ENCODE results near the gene TTC29. TPM values are rescaled to one million over a fixed set of nuclear protein-coding genes. Genes with fewer than 3 reads are reported as not detected.
A peak's percentile ranks its signal among the peaks of the same experiment; 100 is the strongest.
"Not testable (repeated sequence)": the region's sequence is repeated elsewhere in the genome, so short reads cannot be mapped to it uniquely, and the experiment has no call there.

Gene TTC29
- total RNA-seq, 1 donor = not detected

DNA sequence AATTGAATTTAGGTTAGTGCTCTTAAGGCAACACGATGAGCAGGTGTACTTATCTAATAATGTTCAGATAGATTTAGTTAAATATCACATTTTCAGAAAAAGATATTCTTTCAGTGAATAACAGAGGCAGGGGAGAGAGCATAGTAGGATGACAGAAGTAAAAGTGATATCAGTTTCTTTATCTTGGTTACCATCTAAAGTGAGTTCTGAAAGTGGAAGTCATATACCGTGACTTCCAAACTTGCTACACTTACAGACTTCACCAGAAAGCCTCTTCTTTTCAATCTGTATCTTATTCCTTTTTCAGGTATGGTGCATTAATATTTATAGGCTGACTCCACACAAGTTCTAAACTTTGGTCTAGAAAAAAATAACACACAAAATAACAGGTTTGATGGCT is 182.1 kb downstream of the TTC29 start:
- H3K4me3 ChIP-seq (ENCODE audit: low read depth, low read length) = no peak overlapping the region
- TF ChIP-seq, protein P1, sequence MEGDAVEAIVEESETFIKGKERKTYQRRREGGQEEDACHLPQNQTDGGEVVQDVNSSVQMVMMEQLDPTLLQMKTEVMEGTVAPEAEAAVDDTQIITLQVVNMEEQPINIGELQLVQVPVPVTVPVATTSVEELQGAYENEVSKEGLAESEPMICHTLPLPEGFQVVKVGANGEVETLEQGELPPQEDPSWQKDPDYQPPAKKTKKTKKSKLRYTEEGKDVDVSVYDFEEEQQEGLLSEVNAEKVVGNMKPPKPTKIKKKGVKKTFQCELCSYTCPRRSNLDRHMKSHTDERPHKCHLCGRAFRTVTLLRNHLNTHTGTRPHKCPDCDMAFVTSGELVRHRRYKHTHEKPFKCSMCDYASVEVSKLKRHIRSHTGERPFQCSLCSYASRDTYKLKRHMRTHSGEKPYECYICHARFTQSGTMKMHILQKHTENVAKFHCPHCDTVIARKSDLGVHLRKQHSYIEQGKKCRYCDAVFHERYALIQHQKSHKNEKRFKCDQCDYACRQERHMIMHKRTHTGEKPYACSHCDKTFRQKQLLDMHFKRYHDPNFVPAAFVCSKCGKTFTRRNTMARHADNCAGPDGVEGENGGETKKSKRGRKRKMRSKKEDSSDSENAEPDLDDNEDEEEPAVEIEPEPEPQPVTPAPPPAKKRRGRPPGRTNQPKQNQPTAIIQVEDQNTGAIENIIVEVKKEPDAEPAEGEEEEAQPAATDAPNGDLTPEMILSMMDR (IDR thresholded peaks at IDR 0.05; ENCODE audit: insufficient read depth, low read depth, low read length) = no peak
- no peak for DNase-seq (ENCODE audit: low read depth)

DNA sequence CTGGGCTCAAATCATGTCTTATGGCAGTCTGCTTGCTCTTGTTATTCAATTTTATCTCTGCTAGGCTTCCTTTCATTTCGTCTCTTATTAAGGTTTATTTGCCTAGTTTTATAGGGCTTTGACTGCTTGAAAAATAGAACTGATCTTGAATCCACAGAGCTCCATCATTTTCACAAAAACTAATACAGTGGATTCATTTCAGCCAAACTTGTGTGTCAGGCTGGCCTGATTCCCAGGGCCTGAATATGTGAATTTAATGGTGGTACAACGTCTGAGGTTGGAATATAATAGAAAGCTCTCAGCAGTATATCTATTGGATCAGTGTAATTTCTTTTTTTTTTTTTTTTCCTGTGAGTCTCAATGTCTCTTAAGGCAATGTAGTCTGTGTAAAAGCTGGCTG is 183.6 kb downstream of the TTC29 start:
- DNase-seq (ENCODE audit: low read depth) = no peak
- TF ChIP-seq, protein P1 (IDR thresholded peaks at IDR 0.05; ENCODE audit: insufficient read depth, low read depth, low read length) = no peak
- H3K4me3 ChIP-seq (ENCODE audit: low read depth, low read length) = no peak overlapping the region

DNA sequence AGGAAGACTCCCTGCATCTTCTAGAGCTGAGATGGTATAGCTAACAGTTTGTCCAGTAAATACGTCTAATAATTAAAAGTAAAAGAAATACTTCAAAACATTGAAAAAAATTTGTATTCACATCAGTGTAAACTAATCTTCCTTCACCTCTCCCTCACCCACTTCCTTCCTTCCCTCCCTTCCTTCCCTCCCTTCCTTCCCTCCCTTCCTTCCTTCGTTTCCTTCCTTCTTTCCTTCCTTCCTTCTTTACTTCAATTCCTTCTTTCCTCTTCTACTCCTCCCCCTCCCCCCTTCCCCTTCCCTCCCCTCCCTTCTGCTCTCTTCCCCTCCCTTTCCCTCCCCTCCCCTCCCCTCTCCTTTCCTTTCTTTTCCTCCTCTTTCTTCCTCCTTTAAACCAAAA is 203.2 kb downstream of the TTC29 start:
- TF ChIP-seq, protein P1 (IDR thresholded peaks at IDR 0.05; ENCODE audit: insufficient read depth, low read depth, low read length) = no peak
- H3K4me3 ChIP-seq (ENCODE audit: low read depth, low read length) = no peak overlapping the region
- DNase-seq (ENCODE audit: low read depth) = peak; percentile 0

DNA sequence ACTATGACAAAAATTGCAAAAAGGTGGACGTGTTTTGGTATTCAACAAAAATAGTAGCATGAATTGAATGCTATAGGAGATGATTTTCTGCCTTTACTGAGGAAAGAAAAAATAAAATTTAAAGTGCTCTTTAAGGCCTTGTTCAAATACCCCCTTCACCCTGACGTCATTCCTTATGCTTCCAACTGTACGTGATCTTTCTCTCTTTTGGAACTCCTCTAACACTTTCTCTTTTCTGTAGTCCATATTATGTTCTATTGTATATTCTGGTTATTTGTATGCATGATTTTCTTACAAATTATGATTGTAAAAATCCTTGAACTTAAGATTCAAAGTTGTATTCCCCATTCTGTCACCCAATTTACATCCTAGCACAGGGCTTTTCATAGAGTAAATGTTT is 206.5 kb downstream of the TTC29 start:
- DNase-seq (ENCODE audit: low read depth) = no peak
- TF ChIP-seq, protein P1 (IDR thresholded peaks at IDR 0.05; ENCODE audit: insufficient read depth, low read depth, low read length) = no peak
- no peak overlapping the region for H3K4me3 ChIP-seq (ENCODE audit: low read depth, low read length)

DNA sequence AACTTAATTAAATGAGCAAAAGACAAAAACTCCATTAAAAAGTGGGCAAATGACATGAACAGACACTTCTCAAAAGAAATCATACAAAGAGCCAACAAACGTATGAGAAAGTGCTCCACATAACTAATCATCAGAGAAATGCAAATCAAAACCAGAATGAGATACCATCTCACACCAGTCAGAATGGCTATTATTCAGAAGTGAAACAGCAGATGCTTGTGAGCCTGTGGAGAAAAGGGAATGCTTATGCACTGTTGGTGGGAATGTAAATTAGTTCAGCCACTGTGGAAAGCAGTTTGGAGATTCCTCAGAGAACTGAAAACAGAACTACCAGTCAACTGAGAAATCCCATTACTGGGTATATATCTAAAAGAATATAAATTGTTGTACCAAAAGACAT is 222.1 kb downstream of the TTC29 start:
- DNase-seq (ENCODE audit: low read depth); H3K4me3 ChIP-seq (ENCODE audit: low read depth, low read length): not testable (repeated sequence)

DNA sequence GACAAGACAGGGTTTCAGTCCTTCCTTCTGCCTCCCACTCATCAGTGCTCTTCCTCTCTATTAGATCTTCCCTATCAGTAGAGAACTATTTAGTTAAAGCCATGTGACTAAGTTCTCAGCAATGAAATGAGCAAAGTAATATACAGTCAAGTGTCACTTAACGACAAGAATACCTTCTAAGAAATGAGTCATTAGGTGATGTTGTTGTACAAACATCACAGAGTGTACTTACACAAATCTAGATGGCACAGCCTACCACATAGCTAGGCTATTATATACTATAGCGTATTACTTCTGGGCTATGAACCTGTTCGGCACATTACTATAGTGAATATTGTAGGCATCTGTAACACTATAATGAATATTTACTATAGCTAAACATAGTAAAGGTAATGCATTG is 235.7 kb downstream of the TTC29 start:
- TF ChIP-seq, protein P1 (IDR thresholded peaks at IDR 0.05; ENCODE audit: insufficient read depth, low read depth, low read length) = no peak
- no peak overlapping the region for H3K4me3 ChIP-seq (ENCODE audit: low read depth, low read length)
- no peak for DNase-seq (ENCODE audit: low read depth)

DNA sequence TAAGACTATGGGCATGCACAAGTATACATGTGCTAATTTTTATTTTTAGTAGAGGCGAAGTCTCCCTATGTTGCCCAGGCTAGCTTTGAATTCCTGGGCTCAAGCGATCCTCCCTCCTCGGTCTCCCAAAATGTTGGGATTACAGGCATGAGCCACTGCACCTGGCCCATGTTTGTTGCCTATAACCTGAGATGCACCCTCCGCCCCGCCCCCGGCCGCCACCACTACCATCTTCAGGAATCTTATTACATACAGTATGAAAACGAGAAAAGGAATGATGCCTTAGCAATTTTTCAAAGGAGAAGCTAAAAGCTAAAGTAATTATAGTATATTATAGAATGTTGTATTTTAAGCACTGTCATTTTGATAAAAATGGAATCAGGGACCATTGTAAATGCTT is 245.8 kb downstream of the TTC29 start:
- no peak overlapping the region for H3K4me3 ChIP-seq (ENCODE audit: low read depth, low read length)
- no peak for DNase-seq (ENCODE audit: low read depth)
- TF ChIP-seq, protein P1 (IDR thresholded peaks at IDR 0.05; ENCODE audit: insufficient read depth, low read depth, low read length) = no peak

Measured in fibroblast of villous mesenchyme (primary cell).